ENCODE data around the gene GAB1.

Gene GAB1

DNA sequence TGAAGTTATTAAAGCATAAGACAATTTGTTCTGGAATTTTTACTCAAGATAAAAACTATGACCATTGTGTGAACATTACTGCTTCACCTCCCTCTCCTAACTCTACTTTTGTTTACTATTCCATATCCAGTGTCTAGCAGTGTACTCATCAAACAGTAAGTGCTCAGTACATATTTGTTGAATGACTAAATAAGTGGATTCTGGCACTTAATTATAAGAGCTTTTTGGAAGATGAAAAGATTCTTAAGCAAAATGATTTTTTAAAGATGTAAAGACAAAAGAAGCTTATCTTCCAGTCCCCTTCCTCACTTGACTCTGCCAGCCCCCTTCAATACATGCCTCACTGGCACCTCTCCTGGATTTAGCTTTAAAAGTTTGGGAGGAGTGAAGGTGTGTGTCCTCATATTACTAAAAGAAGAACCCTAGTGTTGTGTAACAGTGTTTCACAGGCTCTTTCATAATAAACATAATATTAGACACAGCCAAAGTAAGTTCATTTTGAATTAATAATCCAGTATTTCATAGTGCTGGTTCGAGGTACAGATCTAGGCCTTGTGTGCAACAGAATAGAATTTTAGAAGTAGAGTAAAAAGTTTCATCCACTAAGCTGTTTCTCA, 53.0 kb downstream of the GAB1 start:
- DNase-seq (ENCODE audit: low spot score), result no peak

DNA sequence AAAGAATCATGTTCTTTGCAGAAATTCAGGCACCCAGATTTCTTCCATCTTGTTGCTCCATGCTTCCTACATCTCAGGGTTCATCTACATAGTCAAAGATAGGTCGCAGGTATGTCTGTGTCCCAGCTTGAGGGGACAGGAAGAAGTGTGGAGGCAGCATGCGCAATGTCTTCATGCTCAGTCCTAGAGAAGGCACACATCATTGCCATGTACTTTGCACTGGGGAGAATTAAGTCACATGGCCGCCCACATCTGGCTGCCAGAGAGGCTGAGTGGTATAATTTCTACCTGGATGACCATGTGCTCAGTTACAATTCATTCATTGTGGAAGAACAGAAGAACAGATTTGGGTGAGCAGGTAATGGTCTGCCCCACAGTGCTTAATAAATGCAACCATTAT, 54.1 kb downstream of the GAB1 start:
- no peak for DNase-seq (ENCODE audit: low spot score)

DNA sequence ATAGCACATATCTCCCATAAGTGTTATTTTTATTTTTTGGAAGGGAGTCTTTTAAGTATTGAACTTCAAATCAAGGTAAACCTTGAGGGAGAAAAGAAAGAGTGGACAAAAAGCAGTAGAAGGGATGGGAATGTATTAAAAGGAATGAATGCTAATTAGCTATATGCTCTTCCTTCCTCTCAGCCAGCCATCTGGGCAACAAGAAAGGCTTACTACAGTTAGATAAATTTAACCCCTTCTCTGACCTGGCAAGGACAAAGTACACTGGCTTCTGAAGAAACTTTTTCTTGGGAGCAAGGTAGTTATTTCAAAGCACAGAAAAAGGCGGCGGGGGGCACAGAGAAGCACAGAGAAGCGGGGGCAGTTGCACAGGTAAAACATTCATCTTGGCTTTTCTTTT, 54.6 kb downstream of the GAB1 start:
- DNase-seq (ENCODE audit: low spot score), result no peak

DNA sequence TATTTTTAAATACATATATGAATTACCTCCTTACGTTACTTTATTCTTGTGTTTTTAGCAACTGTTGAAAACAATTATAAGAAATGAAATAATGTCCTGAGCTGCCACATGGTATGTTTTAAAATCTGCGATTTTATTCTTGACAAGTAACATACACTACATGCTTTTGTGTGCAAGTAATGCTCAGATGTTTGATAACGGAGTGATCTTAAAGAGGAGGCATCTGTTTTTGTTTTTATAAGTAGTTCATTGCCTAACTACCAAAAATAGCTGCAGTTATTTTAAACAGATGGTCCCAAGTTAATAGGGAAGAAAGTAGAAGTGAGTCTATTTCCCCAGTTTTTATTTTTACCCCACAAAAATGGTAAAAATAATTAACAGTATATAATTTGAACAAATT, 55.2 kb downstream of the GAB1 start:
- no peak for DNase-seq (ENCODE audit: low spot score)

DNA sequence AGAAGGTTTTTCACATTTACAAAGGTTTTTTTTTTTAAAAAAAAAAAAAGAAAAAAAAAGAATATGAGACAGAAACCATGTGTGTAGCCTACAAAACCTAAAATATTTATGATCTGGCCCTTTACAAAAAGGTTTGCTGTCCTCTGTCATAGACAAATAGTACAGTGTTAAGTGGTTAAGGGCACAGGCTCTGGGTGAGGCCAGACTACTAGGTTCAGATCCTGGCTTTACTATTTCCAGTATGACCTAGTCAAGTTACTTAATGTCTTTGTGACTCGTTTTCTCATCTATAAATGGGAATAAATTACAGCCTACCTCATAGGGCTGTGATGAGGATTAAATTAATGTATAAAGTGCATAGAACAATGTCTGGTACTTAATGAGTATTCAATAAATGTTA, 56.5 kb downstream of the GAB1 start:
- no peak for DNase-seq (ENCODE audit: low spot score)

DNA sequence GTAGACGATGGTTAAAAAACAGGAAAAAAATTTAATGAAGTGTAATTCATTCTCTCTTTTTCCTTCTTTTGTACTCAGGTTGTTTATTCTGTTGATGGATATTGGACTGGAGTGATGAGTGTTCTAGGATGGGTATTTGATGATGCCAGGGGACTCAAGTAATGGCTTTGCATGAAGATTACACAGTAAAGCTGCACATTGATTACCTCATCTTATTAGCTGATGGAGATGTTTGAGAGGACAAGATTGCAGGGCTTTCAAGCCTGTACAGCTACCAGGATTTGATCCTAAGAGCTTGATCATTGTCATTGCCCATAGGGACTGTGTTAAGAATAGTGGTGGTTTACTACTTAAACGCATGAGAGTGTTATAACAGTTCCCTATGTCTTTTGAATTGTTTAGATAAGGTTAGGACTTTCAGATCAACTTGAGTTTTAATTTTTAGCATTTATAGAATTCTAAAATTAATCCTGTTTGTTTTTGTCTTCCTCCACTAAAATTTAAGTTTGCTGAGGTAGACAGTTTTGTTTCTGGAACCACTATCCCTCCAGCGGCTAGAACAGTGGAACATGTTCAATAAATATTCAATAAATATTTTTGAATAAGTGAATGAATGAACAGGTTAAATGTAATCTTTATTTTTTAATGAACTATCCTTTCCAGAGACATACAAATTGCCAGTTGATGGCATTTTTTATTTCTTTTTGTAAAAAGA, 58.2 kb downstream of the GAB1 start:
- DNase-seq (ENCODE audit: low spot score), result no peak

DNA sequence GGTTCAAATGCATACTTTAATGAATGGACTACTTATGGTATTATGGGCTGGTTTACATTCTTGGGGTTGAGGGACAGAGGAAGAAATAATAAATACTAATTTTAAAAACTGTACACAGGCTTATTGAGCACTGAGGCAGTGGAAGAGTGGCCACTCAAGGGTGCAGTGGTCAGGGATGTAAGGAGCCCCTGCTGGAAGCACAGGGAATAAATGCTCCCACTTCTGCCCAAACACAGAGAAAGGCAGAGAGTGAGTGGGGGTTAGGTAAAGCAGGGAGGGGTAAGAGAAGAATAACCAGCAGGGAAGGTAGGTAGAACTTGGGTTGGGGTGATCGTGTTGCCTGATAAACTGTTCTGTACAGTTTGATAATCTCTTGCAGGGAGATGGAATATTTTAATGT, 60.0 kb downstream of the GAB1 start:
- no peak for DNase-seq (ENCODE audit: low spot score)

DNA sequence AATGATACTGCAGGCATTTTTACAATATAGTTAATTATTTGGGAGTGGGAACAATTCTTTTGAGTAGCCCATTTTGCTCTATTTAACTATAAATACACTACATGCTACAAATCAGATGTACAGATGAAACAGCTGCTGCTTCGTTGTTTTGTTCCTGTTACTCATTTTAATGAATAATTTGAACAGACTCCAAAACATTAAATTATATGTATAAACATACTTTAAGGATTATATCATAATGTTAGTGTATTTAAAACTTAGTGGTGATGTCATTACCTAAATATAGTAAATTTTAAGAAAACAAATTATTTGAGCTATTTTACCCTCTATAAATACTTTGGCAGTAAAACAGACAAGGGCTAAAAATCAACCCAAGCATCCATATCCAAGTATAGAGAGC, 60.7 kb downstream of the GAB1 start:
- no peak for DNase-seq (ENCODE audit: low spot score)

DNA sequence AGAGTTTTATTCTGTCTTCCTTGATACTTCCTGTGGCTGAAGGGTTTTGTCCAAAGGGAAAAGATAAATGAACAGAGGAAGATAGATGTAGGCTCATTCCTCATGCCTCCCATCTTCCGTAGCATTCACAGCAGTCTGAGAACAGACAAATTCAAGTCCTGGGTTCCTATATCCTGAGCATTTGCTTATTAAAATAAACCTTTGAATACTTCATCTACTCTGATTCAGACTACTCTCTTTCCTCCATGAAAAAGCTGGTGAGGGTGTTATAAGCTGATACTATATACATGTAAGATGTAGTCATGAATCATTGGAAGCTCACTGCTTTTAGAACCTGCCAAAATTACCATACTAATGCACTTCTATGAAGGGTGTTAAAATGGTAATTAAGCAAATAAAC, 61.2 kb downstream of the GAB1 start:
- no peak for DNase-seq (ENCODE audit: low spot score)

DNA sequence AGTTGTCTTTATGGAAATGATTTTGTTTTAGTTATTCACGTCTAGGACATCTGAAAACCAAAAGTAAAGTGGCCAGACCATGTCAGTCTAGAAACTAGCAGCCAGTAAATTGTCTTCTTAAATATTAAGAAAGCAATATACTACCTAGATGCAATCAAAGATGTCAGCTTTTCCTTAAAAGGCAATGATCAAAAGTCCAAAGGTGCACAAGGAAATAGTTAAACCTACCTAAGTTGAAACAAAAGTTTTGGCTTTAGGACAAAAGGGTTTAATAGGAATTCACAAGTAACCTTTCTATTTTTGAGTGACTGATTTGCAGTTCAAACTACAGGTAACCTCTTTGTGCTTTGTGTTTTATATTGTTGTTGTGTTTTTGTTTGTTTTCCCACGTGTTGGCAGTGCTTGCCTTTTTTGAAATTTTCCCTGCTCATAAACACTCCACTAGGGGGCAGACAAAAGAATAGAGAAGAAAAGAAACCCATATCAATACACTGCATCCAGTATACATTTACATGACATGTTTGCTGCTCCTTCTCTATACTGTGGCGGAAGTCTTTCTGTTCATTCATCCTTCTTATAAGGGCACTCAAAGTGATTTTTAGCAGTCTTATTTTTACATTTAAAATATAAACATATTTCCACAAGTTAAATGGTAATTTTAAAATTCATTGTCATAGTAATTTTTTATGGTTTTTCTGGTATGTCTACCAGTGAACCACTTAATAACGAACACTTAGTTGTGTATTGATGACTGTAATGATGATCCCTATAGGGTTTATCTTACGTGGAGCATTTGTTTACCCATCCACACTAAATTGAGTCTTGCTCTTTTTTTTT, 62.7 kb downstream of the GAB1 start:
- peak; percentile 73 for DNase-seq (ENCODE audit: low spot score)

DNA sequence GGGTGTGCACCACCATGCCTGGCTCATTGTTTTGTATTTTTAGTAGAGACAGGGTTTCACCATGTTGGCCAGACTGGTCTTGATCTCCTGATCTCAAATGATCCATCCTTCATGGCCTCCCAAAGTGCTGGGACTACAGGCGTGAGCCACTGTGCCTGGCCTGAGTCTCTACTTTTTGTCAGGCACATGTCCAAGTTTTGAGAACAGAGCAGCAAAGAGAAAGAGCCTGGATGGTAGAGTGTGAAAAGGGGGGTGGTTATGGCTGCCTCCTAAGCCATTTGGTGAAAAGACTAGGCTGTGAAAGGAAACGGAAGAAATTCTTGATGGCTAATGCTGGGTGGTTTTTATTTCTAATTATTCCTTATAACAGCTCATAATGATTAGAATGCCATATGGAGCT, 63.4 kb downstream of the GAB1 start:
- DNase-seq (ENCODE audit: low spot score), result peak; percentile 61

DNA sequence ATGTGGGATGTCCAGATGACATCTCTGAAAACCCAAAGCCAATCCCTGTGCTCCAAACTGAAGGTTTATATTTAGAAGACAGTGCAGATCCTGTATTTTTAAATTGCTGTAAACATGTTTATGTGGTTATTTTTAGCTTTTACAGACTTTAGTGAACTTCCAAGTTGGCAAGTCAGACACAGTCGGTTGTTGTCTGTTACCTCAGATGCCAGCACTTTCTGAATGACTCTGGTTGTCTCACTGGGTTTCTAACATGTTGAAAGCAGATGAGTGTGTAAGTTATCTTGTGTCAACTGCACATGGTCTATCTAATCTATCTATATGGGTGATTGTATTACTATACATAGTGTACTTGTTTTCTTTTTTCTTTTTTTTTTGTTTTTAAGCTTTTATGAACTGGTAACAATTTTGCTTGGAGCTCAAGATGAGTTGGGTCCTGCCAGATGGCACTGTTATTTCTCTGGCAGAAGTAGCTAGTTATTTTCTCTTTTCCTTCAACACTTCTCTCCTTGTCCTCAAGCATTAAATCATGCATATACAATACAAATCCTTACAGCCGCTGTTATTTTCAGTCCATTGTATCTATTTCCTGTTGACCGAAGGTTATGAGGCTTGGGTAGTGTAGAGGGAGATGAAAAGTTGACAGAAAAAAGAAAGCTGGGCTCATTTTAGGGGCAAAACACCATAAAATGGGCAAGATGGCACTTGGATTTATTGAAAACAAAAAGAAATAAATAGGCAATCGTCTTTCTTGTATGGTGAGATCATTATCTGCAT, 66.3 kb downstream of the GAB1 start:
- peak; percentile 79 for DNase-seq (ENCODE audit: low spot score)

DNA sequence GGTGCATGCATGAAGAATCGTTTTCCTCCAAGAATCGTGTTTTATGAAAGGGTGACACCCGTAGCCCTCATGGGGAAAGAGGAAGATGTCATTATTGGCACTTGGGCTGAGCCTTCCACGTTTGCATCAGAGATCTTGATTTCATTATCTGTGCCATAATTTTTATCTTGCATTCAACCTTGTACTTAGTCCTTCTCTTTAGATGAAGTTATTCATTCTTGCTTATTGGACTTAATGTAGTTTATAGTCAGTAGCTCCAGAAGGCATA, 66.8 kb downstream of the GAB1 start:
- DNase-seq (ENCODE audit: low spot score), result no peak

DNA sequence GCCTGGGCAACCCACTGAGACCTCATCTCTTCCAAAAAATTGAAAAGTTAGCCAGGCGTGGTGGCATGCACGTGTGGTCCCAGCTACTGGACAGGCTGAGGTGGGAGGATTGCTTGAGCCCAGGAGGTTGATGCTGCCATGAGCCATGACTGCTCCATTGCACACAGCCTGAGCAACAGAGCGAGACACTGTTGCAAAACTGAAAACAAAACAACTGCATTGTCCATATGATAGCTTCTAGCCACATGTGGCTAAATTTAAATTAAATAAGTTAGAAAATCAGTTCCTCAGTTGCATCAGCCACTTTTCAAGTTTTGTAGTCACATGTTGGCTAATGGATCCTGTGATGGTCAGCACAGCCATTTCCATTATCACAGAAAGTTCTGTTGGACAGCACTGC, 67.9 kb downstream of the GAB1 start:
- DNase-seq (ENCODE audit: low spot score), result no peak

DNA sequence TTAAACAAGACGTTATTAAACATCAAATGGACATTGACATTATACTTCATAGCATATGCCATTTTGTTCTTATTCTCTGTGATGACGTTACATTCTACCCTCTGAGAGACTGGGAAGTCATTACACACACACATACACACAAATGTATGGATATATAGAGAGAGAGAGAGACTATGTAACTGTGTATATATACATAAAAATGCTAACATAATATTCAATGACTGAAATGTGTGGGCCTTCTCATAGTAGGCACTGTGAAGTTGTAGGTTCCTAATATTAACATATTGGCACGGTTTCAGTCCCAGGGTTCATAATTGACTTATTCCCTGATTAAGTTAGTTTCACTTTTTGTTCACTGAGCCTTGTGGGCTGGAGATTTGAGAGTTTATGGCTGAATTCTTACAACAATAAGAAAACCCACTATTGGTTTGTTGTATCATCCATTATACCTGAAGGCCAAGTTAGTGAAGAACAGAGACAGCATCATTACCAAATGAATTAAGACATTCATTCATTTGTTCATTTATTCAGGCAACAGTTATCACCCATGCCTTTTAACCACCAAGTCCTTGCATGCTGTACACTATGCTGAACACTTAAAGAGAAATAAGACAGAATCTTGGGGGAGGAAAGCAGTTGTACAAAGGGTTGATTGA, 68.5 kb downstream of the GAB1 start:
- no peak for DNase-seq (ENCODE audit: low spot score)

DNA sequence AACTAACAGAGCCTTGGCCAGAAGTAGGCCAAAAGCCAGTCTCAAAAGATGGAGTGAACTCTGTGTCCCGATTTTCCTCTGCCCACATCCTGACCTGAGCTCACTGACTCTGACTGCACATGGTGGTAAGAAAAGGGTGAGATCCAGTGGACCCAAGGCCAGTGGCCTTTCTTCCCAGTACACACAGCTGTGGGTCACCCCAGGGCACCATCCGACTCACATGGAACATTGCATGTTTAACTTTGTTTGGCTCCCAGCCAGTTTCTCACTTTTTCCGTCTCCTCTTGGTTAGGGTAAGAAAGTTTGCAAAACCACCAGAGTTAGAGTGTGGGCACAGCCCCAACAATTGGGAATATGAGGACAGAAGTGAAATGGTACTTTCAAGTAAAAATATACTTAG, 69.8 kb downstream of the GAB1 start:
- no peak for DNase-seq (ENCODE audit: low spot score)

DNA sequence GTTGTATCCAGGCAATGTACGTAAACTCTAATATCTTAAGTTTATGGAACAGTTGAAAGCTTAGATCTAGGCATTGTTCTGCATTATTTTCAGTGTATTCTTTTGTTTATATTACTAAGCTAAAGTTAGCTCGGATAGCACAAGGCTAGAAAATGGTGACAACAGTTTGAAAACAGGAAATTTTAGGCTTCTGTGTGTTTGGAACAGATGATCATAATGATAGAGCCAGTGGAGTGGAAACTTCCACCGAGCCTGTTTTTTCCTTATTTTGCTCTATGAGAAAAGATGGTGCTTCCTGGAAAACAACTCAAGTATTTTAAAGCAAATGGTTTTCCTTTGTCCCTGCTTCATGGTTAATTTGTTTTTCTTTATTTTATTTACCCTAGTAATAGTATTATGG, 70.8 kb downstream of the GAB1 start:
- DNase-seq (ENCODE audit: low spot score), result no peak

DNA sequence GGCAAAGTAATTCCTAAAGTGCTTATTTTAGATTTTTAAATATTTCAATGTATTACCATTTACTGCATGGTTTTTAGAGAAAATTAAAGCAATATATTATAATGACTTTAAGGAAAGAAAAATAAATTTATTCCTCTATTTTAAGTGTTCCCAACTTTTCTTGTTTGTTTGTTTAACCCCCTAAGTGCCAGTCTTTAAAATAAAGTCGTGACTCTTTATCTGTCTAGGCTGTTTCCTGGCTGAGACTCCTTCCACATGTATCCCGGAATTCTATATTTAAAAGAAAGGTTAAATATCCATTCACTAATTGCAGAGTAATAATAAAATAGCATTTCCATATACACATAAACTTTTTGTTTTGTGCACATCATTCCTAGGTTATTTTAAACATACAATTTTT, 71.2 kb downstream of the GAB1 start:
- no peak for DNase-seq (ENCODE audit: low spot score)

DNA sequence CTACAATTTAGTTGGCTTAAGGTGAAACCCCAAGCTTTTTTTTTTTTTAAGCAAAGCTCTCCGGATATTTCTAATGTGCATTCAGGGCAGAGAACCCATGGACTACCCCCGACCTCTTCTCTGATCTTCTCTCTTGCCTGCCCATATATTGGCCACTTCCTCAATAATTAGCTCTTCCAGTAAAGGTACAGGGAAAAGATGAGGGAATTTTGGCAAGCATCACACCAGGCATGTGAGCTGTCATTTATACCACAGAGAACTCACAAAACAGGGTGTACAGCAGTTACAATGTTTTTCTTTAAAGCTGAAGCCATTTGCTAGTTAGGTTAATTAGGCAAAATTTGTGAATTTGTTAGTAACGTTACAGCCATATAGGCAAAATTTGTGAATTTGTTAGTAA, 73.3 kb downstream of the GAB1 start:
- no peak for DNase-seq (ENCODE audit: low spot score)

DNA sequence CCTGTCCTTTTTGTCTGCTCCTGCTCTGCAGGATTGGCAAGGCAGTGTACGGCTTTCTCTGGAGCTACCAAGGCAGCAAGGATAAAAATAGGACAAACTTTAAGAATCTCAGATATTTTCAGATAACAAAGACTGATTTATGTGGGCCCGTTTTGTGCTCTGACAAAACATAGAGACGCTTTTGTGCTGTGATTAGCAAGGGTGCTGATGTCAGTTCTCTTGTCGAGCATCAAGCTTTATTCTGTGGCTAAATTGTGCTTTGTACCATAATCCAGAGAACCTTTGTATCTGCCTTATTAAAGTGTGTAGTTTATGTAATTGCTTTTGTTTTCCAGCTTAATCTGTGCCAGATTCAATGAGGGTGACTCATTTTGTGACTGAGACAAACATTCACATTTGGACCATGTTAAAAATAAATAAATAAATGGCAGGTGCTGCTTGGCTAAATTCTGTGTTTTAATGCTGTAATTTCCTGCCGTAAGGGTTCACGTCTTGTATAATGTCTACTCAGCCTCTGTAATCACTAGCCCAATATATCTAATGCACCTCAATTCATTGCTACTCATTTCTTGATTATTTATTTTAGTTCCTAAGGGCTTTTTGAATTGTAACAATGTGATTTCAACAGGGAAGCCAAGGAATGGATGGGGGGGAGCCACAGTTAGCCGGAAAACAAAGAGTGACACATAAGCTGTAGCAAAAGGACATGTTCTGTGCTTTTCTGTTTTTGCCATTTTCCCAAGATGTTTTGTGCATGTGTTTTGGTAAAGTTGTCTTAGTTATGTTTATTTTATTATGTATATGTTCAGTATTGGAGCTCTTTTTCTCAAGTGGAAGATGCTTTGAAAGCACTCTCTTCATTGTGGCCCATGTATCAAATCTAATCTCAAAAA, 75.1 kb downstream of the GAB1 start:
- peak; percentile 97 for DNase-seq (ENCODE audit: low spot score)

DNA sequence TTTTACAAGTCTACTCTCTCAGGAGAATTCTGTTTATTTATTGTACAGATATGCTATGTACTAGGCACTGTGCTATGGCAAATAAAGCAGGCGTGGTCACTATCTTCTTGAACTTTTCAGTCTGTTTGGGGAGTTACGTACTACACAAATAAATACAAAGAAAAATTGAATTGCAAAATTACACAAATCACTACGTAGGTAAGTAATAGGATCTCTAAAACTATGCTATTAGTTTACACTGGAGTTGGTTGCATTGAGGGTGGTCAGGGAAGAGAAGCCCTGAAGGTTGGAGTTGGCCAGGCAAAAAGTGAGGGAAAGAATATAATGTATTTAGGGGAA, 75.7 kb downstream of the GAB1 start:
- no peak for DNase-seq (ENCODE audit: low spot score)

Measured in putamen (tissue), 1 donor.